Femur (tissue), 1 donor: Measurements from ENCODE around the gene AOC2.
"Not testable (repeated sequence)": the region's sequence is repeated elsewhere in the genome, so short reads cannot be mapped to it uniquely, and the experiment has no call there.

Experiments
- DNase-seq: peaks from one replicate; pipeline ENCODE4 v3.0.0-alpha.2; 2017

Gene AOC2

GRCh38 chr17:42832213-42832933, 12.0 kb upstream of the AOC2 start:
- no peak for DNase-seq

GRCh38 chr17:42832934-42833766, 11.2 kb upstream of the AOC2 start, which contains the start of gene PSME3:
PSME3 (plus strand) TSS chr17:42833397; CDS start chr17:42833632, 235 bp downstream.
- DNase-seq = peak; percentile 95

- DNase-seq = no peak
Measured at GRCh38 chr17:42833767-42834422, 10.5 kb upstream of the AOC2 start.

GRCh38 chr17:42835732-42836131, 8.6 kb upstream of the AOC2 start:
- DNase-seq = no peak

GRCh38 chr17:42841975-42842685, 2.2 kb upstream of the AOC2 start:
- no peak for DNase-seq

- peak; percentile 49 for DNase-seq
Measured at GRCh38 chr17:42843358-42843934, 934 bp upstream of the AOC2 start.

- no peak for DNase-seq
Measured at GRCh38 chr17:42844761-42845555, 578 bp downstream of the AOC2 start.

- DNase-seq = no peak
Measured at GRCh38 chr17:42845556-42845917, 1.2 kb downstream of the AOC2 start.

GRCh38 chr17:42845918-42846593, 1.7 kb downstream of the AOC2 start:
- peak; percentile 54 for DNase-seq

- DNase-seq = no peak
Measured at GRCh38 chr17:42846594-42847280, 2.4 kb downstream of the AOC2 start.

GRCh38 chr17:42848093-42848492, 3.7 kb downstream of the AOC2 start:
- no peak for DNase-seq

GRCh38 chr17:42849031-42849430, 4.7 kb downstream of the AOC2 start:
- no peak for DNase-seq

- DNase-seq = no peak
Measured at GRCh38 chr17:42849451-42850181, 5.2 kb downstream of the AOC2 start.

GRCh38 chr17:42850954-42851353, 6.6 kb downstream of the AOC2 start, which contains the start of gene AOC3:
AOC3 (plus strand) TSS chr17:42851199; CDS start chr17:42851344, 145 bp downstream.
- peak; percentile 46 for DNase-seq

GRCh38 chr17:42851371-42852240, 7.2 kb downstream of the AOC2 start:
- not testable (repeated sequence) for DNase-seq

GRCh38 chr17:42852351-42852750, 8.0 kb downstream of the AOC2 start:
- DNase-seq = no peak

- no peak for DNase-seq
Measured at GRCh38 chr17:42853004-42853403, 8.6 kb downstream of the AOC2 start.

- no peak for DNase-seq
Measured at GRCh38 chr17:42853597-42853967, 9.2 kb downstream of the AOC2 start.
